Hepatocyte (in vitro differentiated cells): Measurements from ENCODE around the gene ZNF550.

Experiments used
- EZH2 ChIP-seq: fragments of 200-600 bp; sonication (generic); IDR thresholded peaks from 2 replicates; pipeline ENCODE4 v1.6.1; 2016; ENCODE audit warnings: antibody characterized with exemption, mild to moderate bottlenecking, borderline replicate concordance
- EZH2phosphoT487 ChIP-seq: fragments of 200-600 bp; sonication (generic); IDR thresholded peaks from one replicate; pipeline ENCODE4 v1.6.1; 2018; ENCODE audit warnings: antibody characterized with exemption, mild to moderate bottlenecking, low read depth, moderate library complexity; ENCODE audit not compliant: unreplicated experiment, severe bottlenecking
- TF ChIP-seq, protein P1 (sequence below): fragments of 200-600 bp; sonication (generic); IDR thresholded peaks from 2 replicates; pipeline ENCODE4 v1.5.1; 2016; ENCODE audit warnings: antibody characterized with exemption, mild to moderate bottlenecking; ENCODE audit not compliant: poor library complexity

DNA sequence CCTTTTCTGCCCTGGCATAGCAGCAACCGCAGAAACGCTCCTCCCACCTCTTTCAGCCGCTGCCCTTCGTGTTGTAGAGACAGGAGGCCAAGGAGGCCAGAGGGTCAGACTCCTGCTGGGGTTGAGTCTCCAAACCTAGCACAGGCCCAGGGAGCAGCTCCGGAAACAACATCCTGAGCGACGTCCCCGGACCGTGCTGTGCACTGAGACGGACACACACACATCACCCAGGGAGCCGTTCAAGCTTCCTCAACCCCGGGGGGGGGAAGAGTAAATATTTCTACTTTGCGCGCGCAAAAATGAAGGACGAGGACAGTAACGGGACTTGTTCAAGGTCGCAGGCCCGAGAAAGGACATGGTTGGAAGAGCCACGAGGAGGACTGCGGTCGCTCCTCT is 657 bp downstream of the ZNF550 start:
- TF ChIP-seq, protein P1, sequence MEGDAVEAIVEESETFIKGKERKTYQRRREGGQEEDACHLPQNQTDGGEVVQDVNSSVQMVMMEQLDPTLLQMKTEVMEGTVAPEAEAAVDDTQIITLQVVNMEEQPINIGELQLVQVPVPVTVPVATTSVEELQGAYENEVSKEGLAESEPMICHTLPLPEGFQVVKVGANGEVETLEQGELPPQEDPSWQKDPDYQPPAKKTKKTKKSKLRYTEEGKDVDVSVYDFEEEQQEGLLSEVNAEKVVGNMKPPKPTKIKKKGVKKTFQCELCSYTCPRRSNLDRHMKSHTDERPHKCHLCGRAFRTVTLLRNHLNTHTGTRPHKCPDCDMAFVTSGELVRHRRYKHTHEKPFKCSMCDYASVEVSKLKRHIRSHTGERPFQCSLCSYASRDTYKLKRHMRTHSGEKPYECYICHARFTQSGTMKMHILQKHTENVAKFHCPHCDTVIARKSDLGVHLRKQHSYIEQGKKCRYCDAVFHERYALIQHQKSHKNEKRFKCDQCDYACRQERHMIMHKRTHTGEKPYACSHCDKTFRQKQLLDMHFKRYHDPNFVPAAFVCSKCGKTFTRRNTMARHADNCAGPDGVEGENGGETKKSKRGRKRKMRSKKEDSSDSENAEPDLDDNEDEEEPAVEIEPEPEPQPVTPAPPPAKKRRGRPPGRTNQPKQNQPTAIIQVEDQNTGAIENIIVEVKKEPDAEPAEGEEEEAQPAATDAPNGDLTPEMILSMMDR = no peak
- TF ChIP-seq EZH2 (no peak), EZH2phosphoT487 (no peak)
